Cardiac fibroblast (primary cell): ENCODE data around the gene P2RX3.

Experiments
- DNase-seq, 2 donors: peaks; one replicate each; pipeline versions ENCODE4 v3.0.0 to v3.0.0-alpha.2; 2010; ENCODE audit warnings: low read depth in 2 of 2
- H3K4me3 ChIP-seq, 2 donors: replicated peaks in 1 of 2; 1 replicate in 1 of 2; 2 replicates in 1 of 2; pipeline ENCODE4 v1.5.1; 2011; ENCODE audit warnings: low read depth in 2 of 2, low read length in 2 of 2, mild to moderate bottlenecking in 2 of 2, moderate library complexity in 1 of 2
- TF ChIP-seq, protein P1 (sequence below): IDR thresholded peaks from one replicate; pipeline ENCODE4 v1.5.1; 2011; ENCODE audit warnings: low read depth, mild to moderate bottlenecking, low read length, inconsistent platforms

The P2RX3 gene

DNA sequence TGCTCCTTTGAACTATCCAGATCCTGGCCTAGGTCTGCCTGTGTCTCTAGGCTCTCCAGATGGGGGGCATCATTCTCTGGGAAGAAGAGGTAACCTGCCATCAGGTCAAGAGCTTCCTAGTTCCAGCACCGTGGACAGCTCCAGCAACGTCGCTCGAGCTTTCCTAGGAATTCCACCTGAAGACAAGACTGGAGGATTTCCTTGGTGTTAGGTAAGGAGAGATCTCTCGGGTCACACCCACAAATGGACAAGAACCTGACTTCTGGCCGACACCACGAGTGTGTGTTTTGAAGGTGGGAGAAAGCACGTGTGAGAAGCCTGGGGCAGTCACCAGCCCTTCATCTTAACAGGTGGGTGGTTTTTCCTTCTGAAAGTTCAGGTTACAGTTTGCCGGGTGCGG, 41.6 kb downstream of the P2RX3 start:
- no peak overlapping the region for H3K4me3 ChIP-seq
- DNase-seq: peak; percentile 22 to 24
- TF ChIP-seq, protein P1, sequence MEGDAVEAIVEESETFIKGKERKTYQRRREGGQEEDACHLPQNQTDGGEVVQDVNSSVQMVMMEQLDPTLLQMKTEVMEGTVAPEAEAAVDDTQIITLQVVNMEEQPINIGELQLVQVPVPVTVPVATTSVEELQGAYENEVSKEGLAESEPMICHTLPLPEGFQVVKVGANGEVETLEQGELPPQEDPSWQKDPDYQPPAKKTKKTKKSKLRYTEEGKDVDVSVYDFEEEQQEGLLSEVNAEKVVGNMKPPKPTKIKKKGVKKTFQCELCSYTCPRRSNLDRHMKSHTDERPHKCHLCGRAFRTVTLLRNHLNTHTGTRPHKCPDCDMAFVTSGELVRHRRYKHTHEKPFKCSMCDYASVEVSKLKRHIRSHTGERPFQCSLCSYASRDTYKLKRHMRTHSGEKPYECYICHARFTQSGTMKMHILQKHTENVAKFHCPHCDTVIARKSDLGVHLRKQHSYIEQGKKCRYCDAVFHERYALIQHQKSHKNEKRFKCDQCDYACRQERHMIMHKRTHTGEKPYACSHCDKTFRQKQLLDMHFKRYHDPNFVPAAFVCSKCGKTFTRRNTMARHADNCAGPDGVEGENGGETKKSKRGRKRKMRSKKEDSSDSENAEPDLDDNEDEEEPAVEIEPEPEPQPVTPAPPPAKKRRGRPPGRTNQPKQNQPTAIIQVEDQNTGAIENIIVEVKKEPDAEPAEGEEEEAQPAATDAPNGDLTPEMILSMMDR: no peak

DNA sequence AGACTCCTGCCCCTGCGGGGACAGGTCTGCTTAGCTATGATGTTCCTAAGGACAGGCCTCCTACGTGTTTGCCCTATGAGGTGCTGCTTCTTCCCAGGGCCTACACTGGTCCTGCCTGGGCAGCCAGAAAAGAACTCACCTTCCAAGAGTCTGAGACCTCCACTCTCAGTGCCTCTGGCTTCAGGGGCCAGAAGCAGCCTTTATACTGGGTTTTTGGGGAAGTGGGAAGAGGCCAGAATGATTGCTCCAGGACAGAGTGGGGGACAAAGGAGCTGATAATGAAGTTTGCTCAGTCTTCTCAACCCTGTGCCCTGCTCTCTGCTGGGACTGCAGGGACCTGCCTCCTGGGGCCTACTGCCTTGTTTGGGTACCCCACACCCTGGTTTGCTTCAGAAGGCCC, 42.8 kb downstream of the P2RX3 start, which contains the start of gene PRG3:
PRG3 (minus strand) TSS at position 176 of the 400 bp plus-strand sequence. CDS start 442 bp downstream, outside the sequence.
- TF ChIP-seq, protein P1: no peak
- no peak within 1 kb of the TSS for H3K4me3 ChIP-seq
- no peak for DNase-seq

DNA sequence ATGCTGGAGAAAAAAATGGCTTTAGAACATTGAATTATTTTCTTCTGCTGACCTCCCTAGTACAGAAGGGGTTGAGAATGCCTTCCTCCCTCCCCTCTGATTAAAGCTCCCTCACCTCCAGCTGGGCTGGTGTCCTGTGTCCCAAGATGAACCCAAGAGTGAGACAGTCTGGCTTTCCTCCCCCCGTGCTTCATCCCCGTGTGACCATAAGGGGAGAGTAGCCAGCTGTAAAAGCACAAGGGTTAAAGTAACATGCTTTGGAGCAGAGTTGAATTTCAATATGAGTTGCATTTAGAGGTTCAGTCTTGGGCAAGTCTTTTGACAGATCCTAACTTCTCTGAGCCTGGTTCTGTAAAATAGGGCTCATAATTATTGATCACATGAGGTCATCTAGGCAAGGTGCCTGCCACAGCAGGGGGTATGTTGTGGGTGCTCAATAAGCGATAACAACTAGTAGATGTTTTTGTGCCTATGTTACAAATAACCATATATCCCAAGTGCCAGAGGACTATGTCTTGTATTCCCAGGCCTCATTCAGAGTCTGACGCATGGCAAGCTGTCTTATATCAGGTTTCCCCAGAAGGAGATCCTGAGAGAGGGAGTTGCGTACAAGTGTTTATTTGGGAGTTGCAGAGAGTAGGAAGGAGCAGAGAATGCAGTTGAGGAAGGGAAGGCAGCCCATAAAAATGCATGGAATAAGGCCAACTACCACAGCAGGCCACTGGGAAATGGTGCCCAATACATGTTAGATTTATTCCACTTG, 48.2 kb downstream of the P2RX3 start:
- no peak overlapping the region for H3K4me3 ChIP-seq
- DNase-seq: no peak
- TF ChIP-seq, protein P1: no peak

DNA sequence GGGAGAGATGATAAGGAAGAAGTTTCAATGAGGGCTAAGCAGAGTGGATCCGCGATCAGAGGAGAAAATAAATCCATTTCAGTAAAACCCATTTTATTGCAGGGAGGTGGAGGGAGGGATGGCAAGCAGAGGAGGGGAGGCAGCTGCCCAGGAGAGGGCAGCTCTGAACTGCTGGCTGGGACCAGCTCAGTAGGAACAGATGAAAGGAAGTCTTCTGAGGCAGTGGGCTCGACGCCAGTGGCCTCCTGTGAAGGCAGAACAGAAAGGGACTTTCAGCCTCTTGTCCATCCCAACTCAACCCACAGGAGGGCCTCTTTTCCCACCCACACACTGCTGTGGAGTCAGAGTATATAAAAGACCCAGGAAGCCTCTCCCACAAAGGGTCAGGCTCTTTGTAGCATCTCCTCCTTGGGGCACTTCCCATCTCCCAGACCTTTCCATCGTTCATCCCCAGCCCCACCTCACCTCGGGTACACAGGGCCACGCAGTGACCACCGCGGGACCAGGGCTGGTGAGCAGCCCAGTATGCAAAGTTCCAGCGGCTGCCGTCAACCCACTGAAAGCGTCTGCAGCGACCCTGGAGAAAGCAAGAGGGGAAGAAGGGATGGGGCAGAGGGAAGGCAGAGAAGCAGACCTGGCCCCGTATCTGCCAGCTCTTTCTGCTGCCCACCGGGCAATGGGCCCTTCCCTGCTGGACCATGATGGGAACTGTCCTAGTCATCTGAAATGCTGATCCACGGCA, 49.3 kb downstream of the P2RX3 start:
- TF ChIP-seq, protein P1: no peak

DNA sequence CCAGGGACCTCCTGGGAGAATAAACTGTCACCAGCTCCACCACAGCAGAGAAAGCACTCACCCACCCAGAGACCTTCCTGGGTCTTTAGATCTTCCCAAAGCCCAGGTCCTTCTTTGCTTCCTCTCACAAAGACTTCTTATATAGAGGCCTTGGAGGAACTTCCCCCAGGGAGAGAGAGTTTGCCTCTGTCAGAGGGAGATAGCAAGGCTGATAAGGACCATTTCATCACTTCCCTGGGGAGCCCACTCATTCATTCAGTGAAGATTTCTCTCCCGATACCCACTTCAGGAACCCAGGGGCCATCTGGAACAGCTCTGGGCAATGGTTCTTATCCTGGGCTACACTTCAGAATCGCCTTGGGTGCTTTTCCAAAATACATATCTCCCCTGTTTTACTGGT, 52.4 kb downstream of the P2RX3 start, which contains the start of gene PRG2:
PRG2 (minus strand) TSS at position 116 of the 400 bp plus-strand sequence. CDS start 706 bp downstream, outside the sequence.
- DNase-seq: no peak
- TF ChIP-seq, protein P1: no peak
- H3K4me3 ChIP-seq: no peak within 1 kb of the TSS

More for the DNA sequence above, 49.3 kb downstream of the P2RX3 start:
- H3K4me3 ChIP-seq: no peak overlapping the region
- peak in 1 of 2 donors; percentile 62 for DNase-seq

DNA sequence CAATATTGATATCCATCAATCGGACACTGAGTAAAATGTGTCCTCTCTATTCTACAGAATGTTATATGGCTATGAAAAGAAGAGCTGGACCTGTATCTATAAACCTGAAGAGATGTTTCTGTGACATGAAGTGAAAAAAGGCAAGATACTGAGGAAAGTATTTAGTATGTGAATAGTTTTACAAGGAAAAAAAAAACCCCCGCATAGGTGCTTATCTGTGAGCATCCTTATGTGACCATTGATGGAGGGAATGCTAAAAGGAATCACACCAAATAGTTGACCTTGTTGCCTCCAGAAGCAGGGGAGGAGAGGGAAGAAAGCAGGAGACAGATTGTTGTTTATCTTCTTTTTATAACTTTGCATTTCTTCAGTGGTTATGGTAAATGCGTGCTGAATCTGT, 53.0 kb downstream of the P2RX3 start:
- DNase-seq: no peak

More for the DNA sequence above, 53.0 kb downstream of the P2RX3 start:
- H3K4me3 ChIP-seq: no peak overlapping the region
- TF ChIP-seq, protein P1: no peak
